ENCODE measurements around the gene NID2. TPM values are rescaled to one million over a fixed set of nuclear protein-coding genes. Genes with fewer than 3 reads are reported as not detected.

NID2 gene
- polyA plus RNA-seq, 1 of the 3 experiments (the other 2 are of a cell fraction): 22.7 TPM

DNA sequence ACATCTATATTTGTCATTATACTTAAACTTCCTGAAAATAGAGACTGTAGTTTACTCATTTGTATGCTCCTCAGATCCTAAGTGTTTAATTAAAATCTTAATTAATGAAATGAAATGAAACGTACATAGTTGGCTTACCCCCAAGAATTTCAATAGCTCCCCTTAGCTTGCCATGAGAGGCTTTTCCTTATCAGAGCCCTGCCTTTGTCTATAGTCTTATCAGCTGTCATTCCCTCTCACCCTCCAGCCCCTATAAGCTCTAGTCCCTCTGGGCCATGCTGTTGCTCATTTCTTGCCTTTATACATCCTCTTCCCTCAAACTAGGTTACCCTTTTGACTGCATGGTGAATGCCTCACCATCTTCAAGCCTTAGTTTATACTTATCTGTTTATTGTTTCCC, 80.6 kb downstream of the NID2 start:
- CTCF ChIA-PET: interaction anchor here (2.1 kb wide), 1 partner anchor 9 kb away, joined by 12 read pairs; no protein-coding TSS in a partner anchor
- 44% methylated on average over 1 of the region's 1 CpG for WGBS (ENCODE audit: low lambda C conversion rate)

DNA sequence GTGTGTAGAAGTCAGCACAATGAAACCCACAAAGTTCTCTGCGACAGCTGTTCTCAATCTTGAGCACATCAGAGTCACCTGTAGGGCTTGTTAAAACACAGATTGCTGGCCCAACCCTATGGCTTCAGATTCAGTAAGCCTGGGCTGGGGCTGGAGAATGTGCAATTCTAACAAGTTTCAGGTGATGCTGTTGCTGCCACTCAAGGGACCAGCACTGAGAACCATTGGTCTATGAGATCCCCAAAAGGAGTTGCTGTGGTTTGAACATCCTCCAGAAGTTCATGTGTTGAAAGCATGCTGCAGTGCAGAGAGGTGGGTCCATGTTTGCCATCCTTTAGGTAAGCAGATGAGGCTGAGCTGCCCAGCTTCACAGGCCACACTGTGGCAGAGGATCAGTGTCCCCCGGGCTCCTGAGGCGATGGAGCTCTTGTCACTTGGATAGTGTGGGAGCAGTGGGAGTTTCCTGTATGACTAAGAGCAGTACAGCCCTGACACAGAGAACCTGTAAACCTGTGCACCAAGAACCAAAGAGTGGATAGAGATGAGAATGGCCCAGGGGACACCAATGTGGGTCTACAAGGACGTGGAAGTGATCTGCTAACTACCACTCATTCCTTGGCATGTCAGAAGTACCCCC, 87.5 kb downstream of the NID2 start:
- DNase-seq: no peak
- POLR2A ChIA-PET: no interaction called here
- Histone ChIP-seq H3K9ac (no peak overlapping the region), H4K20me1 (ENCODE audit: insufficient read depth) (no peaks in the 10 kb centered on the region), H3K4me1 (ENCODE audit: control insufficient read depth in 1 of 2, insufficient read depth in 2 of 2, low read depth in 1 of 2, low read length in 1 of 2) (peaks cover 0 to 2% of the 10 kb centered on the region in 2 experiments; a peak in 2 of 4 replicates), H3K36me3 (replicated peaks in 1 of 2; ENCODE audit: control insufficient read depth in 1 of 2, insufficient read depth in 2 of 2, low read length in 1 of 2) (no peaks in the 10 kb centered on the region), H3K27ac (ENCODE audit: low read depth in 2 of 2, low read length in 1 of 2) (no peak overlapping the region), H3K9me2 (no peaks in the 10 kb centered on the region), H3K4me2 (no peak overlapping the region), H3K9me3 (no peaks in the 10 kb centered on the region), H3K79me2 (ENCODE audit: insufficient read depth) (no peaks in the 10 kb centered on the region), H2AFZ (ENCODE audit: low read depth) (no peak overlapping the region), H3K27me3 (ENCODE audit: insufficient read depth) (no peaks in the 10 kb centered on the region), H3K4me3 (ENCODE audit: low read depth in 2 of 2, low read length in 1 of 2) (no peak overlapping the region), H3F3A (replicated peaks; ENCODE audit: insufficient read depth) (no peaks in the 10 kb centered on the region)
- CTCF ChIA-PET: interaction anchor here (1.9 to 7.1 kb wide), 6 partner anchors 14 to 205 kb away, joined by 7 to 81 read pairs (median 24); partner anchors contain the start of gene GNG2
- WGBS (ENCODE audit: low lambda C conversion rate): 81% methylated on average over 4 of the region's 4 CpGs
- no peak for TF ChIP-seq RXRA (IDR thresholded peaks at IDR 0.05; ENCODE audit: borderline replicate concordance, low read depth)
- TF ChIP-seq MXI1 (IDR thresholded peaks at IDR 0.05; ENCODE audit: low read depth, low read length): no peak
- TF ChIP-seq, protein P1, sequence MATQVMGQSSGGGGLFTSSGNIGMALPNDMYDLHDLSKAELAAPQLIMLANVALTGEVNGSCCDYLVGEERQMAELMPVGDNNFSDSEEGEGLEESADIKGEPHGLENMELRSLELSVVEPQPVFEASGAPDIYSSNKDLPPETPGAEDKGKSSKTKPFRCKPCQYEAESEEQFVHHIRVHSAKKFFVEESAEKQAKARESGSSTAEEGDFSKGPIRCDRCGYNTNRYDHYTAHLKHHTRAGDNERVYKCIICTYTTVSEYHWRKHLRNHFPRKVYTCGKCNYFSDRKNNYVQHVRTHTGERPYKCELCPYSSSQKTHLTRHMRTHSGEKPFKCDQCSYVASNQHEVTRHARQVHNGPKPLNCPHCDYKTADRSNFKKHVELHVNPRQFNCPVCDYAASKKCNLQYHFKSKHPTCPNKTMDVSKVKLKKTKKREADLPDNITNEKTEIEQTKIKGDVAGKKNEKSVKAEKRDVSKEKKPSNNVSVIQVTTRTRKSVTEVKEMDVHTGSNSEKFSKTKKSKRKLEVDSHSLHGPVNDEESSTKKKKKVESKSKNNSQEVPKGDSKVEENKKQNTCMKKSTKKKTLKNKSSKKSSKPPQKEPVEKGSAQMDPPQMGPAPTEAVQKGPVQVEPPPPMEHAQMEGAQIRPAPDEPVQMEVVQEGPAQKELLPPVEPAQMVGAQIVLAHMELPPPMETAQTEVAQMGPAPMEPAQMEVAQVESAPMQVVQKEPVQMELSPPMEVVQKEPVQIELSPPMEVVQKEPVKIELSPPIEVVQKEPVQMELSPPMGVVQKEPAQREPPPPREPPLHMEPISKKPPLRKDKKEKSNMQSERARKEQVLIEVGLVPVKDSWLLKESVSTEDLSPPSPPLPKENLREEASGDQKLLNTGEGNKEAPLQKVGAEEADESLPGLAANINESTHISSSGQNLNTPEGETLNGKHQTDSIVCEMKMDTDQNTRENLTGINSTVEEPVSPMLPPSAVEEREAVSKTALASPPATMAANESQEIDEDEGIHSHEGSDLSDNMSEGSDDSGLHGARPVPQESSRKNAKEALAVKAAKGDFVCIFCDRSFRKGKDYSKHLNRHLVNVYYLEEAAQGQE (IDR thresholded peaks at IDR 0.05; ENCODE audit: low read depth, low read length): no peak
- TF ChIP-seq, protein P2, sequence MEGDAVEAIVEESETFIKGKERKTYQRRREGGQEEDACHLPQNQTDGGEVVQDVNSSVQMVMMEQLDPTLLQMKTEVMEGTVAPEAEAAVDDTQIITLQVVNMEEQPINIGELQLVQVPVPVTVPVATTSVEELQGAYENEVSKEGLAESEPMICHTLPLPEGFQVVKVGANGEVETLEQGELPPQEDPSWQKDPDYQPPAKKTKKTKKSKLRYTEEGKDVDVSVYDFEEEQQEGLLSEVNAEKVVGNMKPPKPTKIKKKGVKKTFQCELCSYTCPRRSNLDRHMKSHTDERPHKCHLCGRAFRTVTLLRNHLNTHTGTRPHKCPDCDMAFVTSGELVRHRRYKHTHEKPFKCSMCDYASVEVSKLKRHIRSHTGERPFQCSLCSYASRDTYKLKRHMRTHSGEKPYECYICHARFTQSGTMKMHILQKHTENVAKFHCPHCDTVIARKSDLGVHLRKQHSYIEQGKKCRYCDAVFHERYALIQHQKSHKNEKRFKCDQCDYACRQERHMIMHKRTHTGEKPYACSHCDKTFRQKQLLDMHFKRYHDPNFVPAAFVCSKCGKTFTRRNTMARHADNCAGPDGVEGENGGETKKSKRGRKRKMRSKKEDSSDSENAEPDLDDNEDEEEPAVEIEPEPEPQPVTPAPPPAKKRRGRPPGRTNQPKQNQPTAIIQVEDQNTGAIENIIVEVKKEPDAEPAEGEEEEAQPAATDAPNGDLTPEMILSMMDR (IDR thresholded peaks at IDR 0.05): no peak
- no peak for TF ChIP-seq RFX5 (IDR thresholded peaks at IDR 0.05; ENCODE audit: low read length)
- TF ChIP-seq, protein P3, sequence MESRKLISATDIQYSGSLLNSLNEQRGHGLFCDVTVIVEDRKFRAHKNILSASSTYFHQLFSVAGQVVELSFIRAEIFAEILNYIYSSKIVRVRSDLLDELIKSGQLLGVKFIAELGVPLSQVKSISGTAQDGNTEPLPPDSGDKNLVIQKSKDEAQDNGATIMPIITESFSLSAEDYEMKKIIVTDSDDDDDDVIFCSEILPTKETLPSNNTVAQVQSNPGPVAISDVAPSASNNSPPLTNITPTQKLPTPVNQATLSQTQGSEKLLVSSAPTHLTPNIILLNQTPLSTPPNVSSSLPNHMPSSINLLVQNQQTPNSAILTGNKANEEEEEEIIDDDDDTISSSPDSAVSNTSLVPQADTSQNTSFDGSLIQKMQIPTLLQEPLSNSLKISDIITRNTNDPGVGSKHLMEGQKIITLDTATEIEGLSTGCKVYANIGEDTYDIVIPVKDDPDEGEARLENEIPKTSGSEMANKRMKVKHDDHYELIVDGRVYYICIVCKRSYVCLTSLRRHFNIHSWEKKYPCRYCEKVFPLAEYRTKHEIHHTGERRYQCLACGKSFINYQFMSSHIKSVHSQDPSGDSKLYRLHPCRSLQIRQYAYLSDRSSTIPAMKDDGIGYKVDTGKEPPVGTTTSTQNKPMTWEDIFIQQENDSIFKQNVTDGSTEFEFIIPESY (IDR thresholded peaks at IDR 0.05; ENCODE audit: borderline replicate concordance, low read depth): no peak
- TF ChIP-seq, protein P4, sequence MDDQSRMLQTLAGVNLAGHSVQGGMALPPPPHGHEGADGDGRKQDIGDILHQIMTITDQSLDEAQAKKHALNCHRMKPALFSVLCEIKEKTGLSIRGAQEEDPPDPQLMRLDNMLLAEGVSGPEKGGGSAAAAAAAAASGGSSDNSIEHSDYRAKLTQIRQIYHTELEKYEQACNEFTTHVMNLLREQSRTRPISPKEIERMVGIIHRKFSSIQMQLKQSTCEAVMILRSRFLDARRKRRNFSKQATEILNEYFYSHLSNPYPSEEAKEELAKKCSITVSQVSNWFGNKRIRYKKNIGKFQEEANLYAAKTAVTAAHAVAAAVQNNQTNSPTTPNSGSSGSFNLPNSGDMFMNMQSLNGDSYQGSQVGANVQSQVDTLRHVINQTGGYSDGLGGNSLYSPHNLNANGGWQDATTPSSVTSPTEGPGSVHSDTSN (IDR thresholded peaks at IDR 0.05): no peak
- no peak for TF ChIP-seq SMC3 (IDR thresholded peaks at IDR 0.05; ENCODE audit: low read depth, low read length)

More for the DNA sequence above, 80.6 kb downstream of the NID2 start:
- peak; percentile 11 for DNase-seq
- Histone ChIP-seq H3F3A (replicated peaks; ENCODE audit: insufficient read depth) (peaks cover 3% of the 10 kb centered on the region), H3K9ac (no peak overlapping the region), H2AFZ (ENCODE audit: low read depth) (peak overlapping the region; percentile 90; the same call in 1 of the 2 replicates), H4K20me1 (ENCODE audit: insufficient read depth) (no peaks in the 10 kb centered on the region), H3K27me3 (ENCODE audit: insufficient read depth) (no peaks in the 10 kb centered on the region), H3K79me2 (ENCODE audit: insufficient read depth) (peaks cover 35% of the 10 kb centered on the region), H3K9me3 (no peaks in the 10 kb centered on the region), H3K9me2 (no peaks in the 10 kb centered on the region), H3K4me3 (ENCODE audit: low read depth in 2 of 2, low read length in 1 of 2) (no peak overlapping the region), H3K27ac (ENCODE audit: low read depth in 2 of 2, low read length in 1 of 2) (no peak overlapping the region), H3K4me2 (no peak overlapping the region), H3K36me3 (replicated peaks in 1 of 2; ENCODE audit: control insufficient read depth in 1 of 2, insufficient read depth in 2 of 2, low read length in 1 of 2) (peaks cover 24 to 25% of the 10 kb centered on the region in 2 experiments), H3K4me1 (ENCODE audit: control insufficient read depth in 1 of 2, insufficient read depth in 2 of 2, low read depth in 1 of 2, low read length in 1 of 2) (peaks cover 6 to 8% of the 10 kb centered on the region in 2 experiments; a peak in 3 of 4 replicates)
- POLR2A ChIA-PET: interaction anchor here (0.8 kb wide), 1 partner anchor 9 kb away, joined by 3 read pairs; no protein-coding TSS in a partner anchor
- TF ChIP-seq MEF2A (IDR thresholded peaks at IDR 0.05; ENCODE audit: borderline replicate concordance, low read depth) (no peak), EZH2phosphoT487 (IDR thresholded peaks at IDR 0.05; ENCODE audit: borderline replicate concordance, low read depth) (no peak), RXRA (IDR thresholded peaks at IDR 0.05; ENCODE audit: borderline replicate concordance, low read depth) (no peak), RCOR1 (IDR thresholded peaks at IDR 0.05; ENCODE audit: low read length) (no peak), RFX5 (IDR thresholded peaks at IDR 0.05; ENCODE audit: low read length) (no peak), MXI1 (IDR thresholded peaks at IDR 0.05; ENCODE audit: low read depth, low read length) (no peak), SMC3 (IDR thresholded peaks at IDR 0.05; ENCODE audit: low read depth, low read length) (no peak)
- TF ChIP-seq, protein P4 (IDR thresholded peaks at IDR 0.05): no peak

Data from SK-N-SH (cell line).